ENCODE results near the gene JDP2. TPM values are rescaled to one million over a fixed set of nuclear protein-coding genes. Genes with fewer than 3 reads are reported as not detected.

The JDP2 gene
- polyA plus RNA-seq, 4 donors: 21.6 to 30.7 (median 23.0) TPM

GRCh38 chr14:75504411-75504810 is 76.6 kb downstream of the JDP2 start:
- no peak for DNase-seq (ENCODE audit: low read depth in 4 of 4, low spot score in 3 of 4)

- no peak for DNase-seq (ENCODE audit: low read depth in 4 of 4, low spot score in 3 of 4)
These were observed 79.1 kb downstream of the JDP2 start for GRCh38 chr14:75506930-75507329.

GRCh38 chr14:75510547-75510946 is 82.7 kb downstream of the JDP2 start:
- DNase-seq (ENCODE audit: low read depth in 4 of 4, low spot score in 3 of 4): no peak

GRCh38 chr14:75511201-75511600 is 83.4 kb downstream of the JDP2 start:
- DNase-seq (ENCODE audit: low read depth in 4 of 4, low spot score in 3 of 4): no peak

- no peak for DNase-seq (ENCODE audit: low read depth in 4 of 4, low spot score in 3 of 4)
These were observed 86.3 kb downstream of the JDP2 start for GRCh38 chr14:75513911-75514672.

GRCh38 chr14:75514673-75515628 is 87.1 kb downstream of the JDP2 start:
- no peak for DNase-seq (ENCODE audit: low read depth in 4 of 4, low spot score in 3 of 4)

GRCh38 chr14:75515629-75515996 is 87.8 kb downstream of the JDP2 start:
- DNase-seq (ENCODE audit: low read depth in 4 of 4, low spot score in 3 of 4): no peak

GRCh38 chr14:75518625-75519024 is 90.8 kb downstream of the JDP2 start:
- DNase-seq (ENCODE audit: low read depth in 4 of 4, low spot score in 3 of 4): no peak

GRCh38 chr14:75519394-75519793 is 91.6 kb downstream of the JDP2 start:
- DNase-seq (ENCODE audit: low read depth in 4 of 4, low spot score in 3 of 4): no peak

GRCh38 chr14:75519826-75520728 is 92.3 kb downstream of the JDP2 start:
- no peak for DNase-seq (ENCODE audit: low read depth in 4 of 4, low spot score in 3 of 4)

- DNase-seq (ENCODE audit: low read depth in 4 of 4, low spot score in 3 of 4): no peak
These were observed 93.0 kb downstream of the JDP2 start for GRCh38 chr14:75520852-75521251.

- no peak for DNase-seq (ENCODE audit: low read depth in 4 of 4, low spot score in 3 of 4)
These were observed 93.8 kb downstream of the JDP2 start for GRCh38 chr14:75521415-75522199.

- no peak for DNase-seq (ENCODE audit: low read depth in 4 of 4, low spot score in 3 of 4)
These were observed 94.6 kb downstream of the JDP2 start, which contains the start of gene BATF for GRCh38 chr14:75522224-75522982. BATF (plus strand) TSS chr14:75522469; CDS start chr14:75522683, 214 bp downstream.

- no peak for DNase-seq (ENCODE audit: low read depth in 4 of 4, low spot score in 3 of 4)
These were observed 95.1 kb downstream of the JDP2 start for GRCh38 chr14:75522983-75523318.

Other genes starting within 250 kb of the JDP2 start
- gene FOS, start 149.2 kb upstream of the JDP2 start, polyA plus RNA-seq (ENCODE audit: insufficient read length in 4 of 4): 100 to 1,000 TPM in 3 of 4 donors, 10 to 100 TPM in 1; 37.3 to 832 (median 397) TPM
- under 1 TPM in 3 of 4 donors, not detected in 1; 0.50 to 1.00 (median 0.97) TPM for gene BATF, start 94.4 kb downstream of the JDP2 start, polyA plus RNA-seq (ENCODE audit: insufficient read length in 4 of 4)
- 1 to 10 TPM; 5.3 to 7.5 (median 5.5) TPM for gene FLVCR2, start 150.6 kb downstream of the JDP2 start, polyA plus RNA-seq (ENCODE audit: insufficient read length in 4 of 4)
- 10 to 100 TPM; 38.1 to 41.1 (median 39.2) TPM for gene ERG28, start 232.9 kb downstream of the JDP2 start, polyA plus RNA-seq (ENCODE audit: insufficient read length in 4 of 4)
- 10 to 100 TPM; 29.1 to 31.3 (median 30.0) TPM for gene TTLL5, start 233.2 kb downstream of the JDP2 start, polyA plus RNA-seq (ENCODE audit: insufficient read length in 4 of 4)